C4-2B (cell line): ENCODE results near the gene ZNF516.

Source experiments
- H3K27ac ChIP-seq: fragments of 450-650 bp; 2 replicates; pipeline ENCODE4 v1.5.1; 2017
- ZFX ChIP-seq: fragments of 450-650 bp; IDR thresholded peaks from 2 replicates; pipeline ENCODE4 v1.6.1; 2017
- TF ChIP-seq, protein P1 (sequence below): fragments of 450-650 bp; conservative IDR thresholded peaks from 2 replicates; pipeline ENCODE4 v1.5.1; 2017; ENCODE audit warnings: mild to moderate bottlenecking

ZNF516 gene

DNA sequence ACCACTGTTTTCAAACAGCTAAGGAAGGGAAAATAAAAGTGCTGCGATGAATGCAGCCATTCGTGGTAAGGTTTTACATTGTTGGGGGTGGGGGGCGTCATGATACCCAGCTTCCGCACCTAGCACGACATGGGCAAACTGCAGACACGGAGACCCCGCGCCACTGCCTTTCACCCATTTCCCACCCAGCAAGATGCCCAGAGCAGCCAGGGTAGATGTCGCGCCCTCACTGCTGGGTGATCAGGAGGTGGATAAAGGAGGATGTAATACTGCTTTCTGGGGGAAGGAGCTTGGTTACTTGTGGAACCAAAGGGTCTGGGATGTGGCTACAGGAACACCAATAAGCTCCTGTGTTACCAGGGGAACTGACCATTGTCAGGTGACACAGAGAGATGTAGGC is 138.4 kb downstream of the ZNF516 start:
- TF ChIP-seq, protein P1, sequence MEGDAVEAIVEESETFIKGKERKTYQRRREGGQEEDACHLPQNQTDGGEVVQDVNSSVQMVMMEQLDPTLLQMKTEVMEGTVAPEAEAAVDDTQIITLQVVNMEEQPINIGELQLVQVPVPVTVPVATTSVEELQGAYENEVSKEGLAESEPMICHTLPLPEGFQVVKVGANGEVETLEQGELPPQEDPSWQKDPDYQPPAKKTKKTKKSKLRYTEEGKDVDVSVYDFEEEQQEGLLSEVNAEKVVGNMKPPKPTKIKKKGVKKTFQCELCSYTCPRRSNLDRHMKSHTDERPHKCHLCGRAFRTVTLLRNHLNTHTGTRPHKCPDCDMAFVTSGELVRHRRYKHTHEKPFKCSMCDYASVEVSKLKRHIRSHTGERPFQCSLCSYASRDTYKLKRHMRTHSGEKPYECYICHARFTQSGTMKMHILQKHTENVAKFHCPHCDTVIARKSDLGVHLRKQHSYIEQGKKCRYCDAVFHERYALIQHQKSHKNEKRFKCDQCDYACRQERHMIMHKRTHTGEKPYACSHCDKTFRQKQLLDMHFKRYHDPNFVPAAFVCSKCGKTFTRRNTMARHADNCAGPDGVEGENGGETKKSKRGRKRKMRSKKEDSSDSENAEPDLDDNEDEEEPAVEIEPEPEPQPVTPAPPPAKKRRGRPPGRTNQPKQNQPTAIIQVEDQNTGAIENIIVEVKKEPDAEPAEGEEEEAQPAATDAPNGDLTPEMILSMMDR: no peak
- no peak for TF ChIP-seq ZFX

DNA sequence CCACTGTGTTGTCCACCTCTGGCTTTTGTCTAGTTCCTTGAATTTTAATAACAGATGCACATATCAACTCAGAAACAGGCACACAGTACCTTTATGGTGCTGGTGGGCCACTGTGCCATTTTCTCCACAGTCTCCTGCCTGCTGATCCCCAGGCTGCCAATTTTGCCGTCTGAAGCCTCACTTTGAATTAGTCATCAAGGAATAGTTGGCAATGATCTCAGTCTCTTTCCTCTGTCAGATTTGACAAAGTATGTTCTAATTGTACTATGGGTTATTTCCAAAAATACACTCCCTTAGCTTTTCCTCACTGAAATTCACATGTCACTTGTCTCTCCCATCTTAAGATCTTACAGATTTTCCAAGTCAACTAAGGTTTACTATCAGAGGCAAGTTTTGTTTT is 140.7 kb downstream of the ZNF516 start:
- H3K27ac ChIP-seq: no peak overlapping the region
- no peak for TF ChIP-seq ZFX
- TF ChIP-seq, protein P1: no peak

More for the DNA sequence above, 138.4 kb downstream of the ZNF516 start:
- no peak overlapping the region for H3K27ac ChIP-seq

- TF ChIP-seq, protein P1: no peak
- TF ChIP-seq ZFX: no peak
- H3K27ac ChIP-seq: no peak overlapping the region
Measured at GRCh38 chr18:76353500-76353899, 141.5 kb downstream of the ZNF516 start.

DNA sequence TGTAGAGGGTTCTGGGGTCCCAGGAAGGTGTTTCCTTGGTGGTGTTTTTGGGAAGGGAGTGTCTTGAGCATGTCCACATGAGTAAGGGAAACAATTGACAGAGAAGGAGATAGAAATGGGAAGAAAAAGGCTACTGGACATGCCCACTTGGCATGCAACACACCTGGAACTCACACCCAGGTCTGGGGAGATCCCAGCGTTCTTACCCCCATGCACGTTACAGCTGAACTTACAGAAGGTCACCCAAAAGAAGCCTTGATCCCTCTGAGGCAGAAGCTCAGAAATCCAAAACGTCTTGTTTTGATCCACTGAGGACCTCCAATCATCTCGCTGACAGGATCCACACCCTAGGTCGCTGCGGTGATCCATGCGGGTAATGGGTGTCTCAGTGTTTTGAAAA is 142.0 kb downstream of the ZNF516 start:
- no peak overlapping the region for H3K27ac ChIP-seq
- no peak for TF ChIP-seq ZFX
- TF ChIP-seq, protein P1: no peak

DNA sequence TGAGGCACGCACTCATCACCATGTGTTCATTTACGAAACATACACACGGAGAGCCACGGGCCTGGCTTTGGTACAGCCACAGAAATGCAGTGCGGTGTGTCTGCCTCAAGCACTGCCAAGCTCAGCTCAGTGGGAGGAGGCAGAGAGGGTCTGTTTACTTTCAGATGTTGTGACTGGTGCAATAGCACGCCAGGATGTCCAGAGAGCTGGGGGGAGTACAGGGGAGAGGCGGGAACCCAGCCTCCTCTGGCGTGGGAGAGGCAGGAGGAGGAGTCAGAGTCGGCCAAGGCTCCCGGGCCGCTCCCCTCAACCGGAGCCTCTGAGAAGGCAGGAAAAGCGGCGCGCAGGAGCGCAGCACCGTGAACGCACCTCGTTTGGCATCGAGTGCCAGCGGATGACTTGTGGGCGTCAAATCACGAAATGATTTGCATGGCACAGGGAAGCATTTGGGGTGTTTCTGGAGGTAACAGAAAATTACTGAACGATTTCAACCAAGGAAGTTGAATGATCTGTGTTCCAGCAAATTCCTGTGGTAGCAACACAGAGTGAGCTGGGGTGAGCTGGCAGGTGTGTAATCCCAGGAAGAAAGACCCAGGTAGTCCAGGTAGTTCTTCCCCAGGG is 143.0 kb downstream of the ZNF516 start:
- no peak overlapping the region for H3K27ac ChIP-seq
- no peak for TF ChIP-seq ZFX
- TF ChIP-seq, protein P1: no peak

DNA sequence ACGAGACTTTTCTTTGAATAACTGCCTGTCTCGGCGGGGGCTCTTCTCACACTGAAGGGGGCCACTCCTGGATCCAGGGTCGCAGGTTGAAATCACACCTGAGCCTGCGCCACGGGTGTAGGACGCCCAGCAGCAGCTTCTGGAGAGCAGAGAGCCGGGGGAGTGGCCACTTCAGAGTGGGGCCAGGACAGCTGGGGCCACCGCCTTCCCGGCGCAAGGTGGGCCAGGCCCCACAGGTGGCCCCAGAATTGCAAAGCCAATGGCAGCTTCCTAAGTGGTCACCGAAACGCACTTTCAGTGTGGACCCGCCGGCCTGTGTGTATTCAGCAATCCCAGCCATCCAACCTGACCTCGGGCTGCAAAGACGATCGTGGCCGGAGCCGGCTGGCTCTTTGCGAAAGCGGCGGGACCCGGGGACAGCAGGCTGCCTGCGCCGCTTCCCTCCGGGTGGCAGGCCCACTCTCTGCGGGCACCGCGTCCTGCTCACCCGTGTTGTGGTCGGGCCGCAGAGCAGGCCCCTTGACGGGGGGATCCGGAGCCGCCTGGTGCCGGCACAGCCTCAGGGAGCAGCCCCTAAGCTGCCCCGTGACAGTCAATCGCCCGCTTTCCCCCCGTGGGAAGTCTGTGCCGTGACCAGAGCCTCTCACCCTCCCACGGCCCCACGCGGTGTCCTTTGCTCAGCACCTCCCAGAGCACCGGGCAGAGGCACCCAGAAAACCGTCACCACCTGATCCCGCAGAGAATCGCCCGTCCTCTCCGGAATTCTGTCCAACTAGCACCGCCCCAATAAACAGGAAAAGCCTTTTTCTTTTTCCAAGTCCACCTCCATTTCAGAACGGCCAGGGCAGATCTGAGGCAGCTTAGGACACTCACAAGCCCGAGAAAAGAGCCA is 144.7 kb downstream of the ZNF516 start:
- H3K27ac ChIP-seq: no peak overlapping the region
- TF ChIP-seq ZFX: no peak
- TF ChIP-seq, protein P1: no peak

DNA sequence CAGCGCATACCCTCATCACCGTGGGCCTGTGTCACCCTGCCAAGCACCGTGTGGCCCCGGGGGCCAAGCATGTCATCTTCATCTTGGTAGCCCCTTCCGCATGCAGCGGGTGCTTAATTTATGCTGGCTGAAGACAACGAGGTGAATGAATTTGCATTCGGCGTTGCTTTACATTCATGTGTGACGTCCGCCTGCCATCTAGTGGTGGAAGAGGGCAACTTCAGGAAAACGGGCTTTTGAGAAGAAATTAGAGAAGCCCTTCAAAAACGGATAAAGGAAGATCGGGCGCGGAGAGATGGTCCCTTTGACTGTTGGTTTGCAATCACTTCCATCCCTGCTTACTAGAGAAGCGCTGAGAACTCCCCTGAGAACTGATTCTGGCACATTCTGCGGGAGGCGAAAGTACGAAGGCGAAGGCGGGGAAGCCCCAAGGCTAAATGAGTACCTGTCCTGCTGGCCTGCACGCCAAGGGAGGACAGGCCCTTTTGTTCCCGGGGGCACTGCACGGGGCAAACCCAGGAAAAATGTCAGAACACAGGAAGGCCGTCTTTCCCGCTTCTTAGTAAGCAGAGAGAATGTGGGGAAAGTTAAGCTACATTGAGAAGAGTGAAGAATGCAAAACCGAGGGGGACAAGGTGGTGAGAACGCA is 145.9 kb downstream of the ZNF516 start:
- peak overlapping the region; percentile 4; the same call in 1 of the 2 replicates for H3K27ac ChIP-seq
- TF ChIP-seq, protein P1: peak; percentile 85
- TF ChIP-seq ZFX: no peak
